CD4-positive, alpha-beta memory T cell (primary cell): ENCODE measurements around the gene ZER1. TPM values are rescaled to one million over a fixed set of nuclear protein-coding genes. Genes with fewer than 3 reads are reported as not detected.

Source experiments
- CTCF ChIA-PET: fragments of 350-600 bp; sonication (Branson Sonifier 250); formaldehyde crosslinking; loops from one replicate; lab custom pipeline; 2021; ENCODE audit warnings: inconsistent platforms; ENCODE audit not compliant: partially characterized antibody; lab: Charles Lee
- POLR2A ChIA-PET: fragments of 350-600 bp; sonication (Branson Sonifier 250); formaldehyde crosslinking; loops from one replicate; lab custom pipeline; 2021; ENCODE audit not compliant: partially characterized antibody; lab: Charles Lee
- DNase-seq, 5 donors: peaks; one replicate each; pipeline versions ENCODE4 v3.0.0 to v3.0.0-alpha.2; 2020 to 2022; ENCODE audit warnings: mixed read lengths in 1 of 5
- H3K27ac ChIP-seq: one replicate; pipeline ENCODE4 v1.7.0; 2013; ENCODE audit warnings: low read depth, low read length
- H3K27me3 ChIP-seq: 2 replicates; pipeline ENCODE4 v1.7.0; 2013; ENCODE audit warnings: mild to moderate bottlenecking, low read length, moderate library complexity; ENCODE audit not compliant: insufficient read depth
- H3K36me3 ChIP-seq: 2 replicates; pipeline ENCODE4 v1.7.0; 2013; ENCODE audit warnings: mild to moderate bottlenecking, low read length, moderate library complexity; ENCODE audit not compliant: insufficient read depth
- H3K4me1 ChIP-seq: 2 replicates; pipeline ENCODE4 v1.7.0; 2013; ENCODE audit warnings: mild to moderate bottlenecking, low read length, moderate library complexity; ENCODE audit not compliant: insufficient read depth
- H3K4me3 ChIP-seq, 2 donors: one replicate each; pipeline ENCODE4 v1.7.0; 2013; ENCODE audit warnings: low read length in 2 of 2, mild to moderate bottlenecking in 1 of 2
- H3K9me3 ChIP-seq, 2 donors: one replicate each; pipeline ENCODE4 v1.7.0; 2013; ENCODE audit warnings: low read length in 2 of 2, control low read depth in 1 of 2; ENCODE audit not compliant: control insufficient read depth in 1 of 2
- H3K27ac Mint-ChIP-seq, 7 donors: one replicate each; pipeline ENCODE4 v1.8.0; 2020 to 2021; ENCODE audit warnings: mixed read lengths in 7 of 7, mild to moderate bottlenecking in 6 of 7, inconsistent platforms in 3 of 7, moderate library complexity in 3 of 7
- H3K27me3 Mint-ChIP-seq, 2 donors: one replicate each; pipeline ENCODE4 v1.8.0; 2020 to 2021; ENCODE audit warnings: mixed read lengths in 2 of 2
- H3K36me3 Mint-ChIP-seq, 2 donors: one replicate each; pipeline ENCODE4 v1.8.0; 2020 to 2021; ENCODE audit warnings: mixed read lengths in 2 of 2, inconsistent platforms in 1 of 2, mild to moderate bottlenecking in 1 of 2
- H3K4me1 Mint-ChIP-seq, 4 donors: one replicate each; pipeline ENCODE4 v1.8.0; 2020 to 2021; ENCODE audit warnings: mixed read lengths in 4 of 4, mild to moderate bottlenecking in 1 of 4
- H3K4me3 Mint-ChIP-seq, 8 donors: one replicate each; pipeline ENCODE4 v1.8.0; 2020 to 2021; ENCODE audit warnings: mixed read lengths in 8 of 8, mild to moderate bottlenecking in 7 of 8, moderate library complexity in 6 of 8, inconsistent platforms in 3 of 8
- H3K9me3 Mint-ChIP-seq, 8 donors: one replicate each; pipeline ENCODE4 v1.8.0; 2020 to 2021; ENCODE audit warnings: mixed read lengths in 8 of 8, mild to moderate bottlenecking in 5 of 8, inconsistent platforms in 3 of 8, moderate library complexity in 1 of 8
- intact Hi-C: fragments of 100-400 bp; cut with micrococcal nuclease; formaldehyde crosslinking; loops from one replicate; pipeline ENCODE4 v1.15.1; 2023
- polyA plus RNA-seq, 2 donors: library from polyadenylated mRNA; unstranded; fragments of 300-500 nt; fragmentation: Illumina TruSeq; gene quantifications; one replicate each; pipeline ENCODE4 v1.2.3, GENCODE V29; 2021
- total RNA-seq, 2 experiments: library from RNA; stranded (reverse); gene quantifications; one replicate each; pipeline ENCODE4 v1.2.3, GENCODE V29; 2021

The ZER1 gene
- total and polyA plus RNA-seq, 4 experiments from 2014 or later, result 35.6 to 44.2 (median 39.5) TPM

DNA sequence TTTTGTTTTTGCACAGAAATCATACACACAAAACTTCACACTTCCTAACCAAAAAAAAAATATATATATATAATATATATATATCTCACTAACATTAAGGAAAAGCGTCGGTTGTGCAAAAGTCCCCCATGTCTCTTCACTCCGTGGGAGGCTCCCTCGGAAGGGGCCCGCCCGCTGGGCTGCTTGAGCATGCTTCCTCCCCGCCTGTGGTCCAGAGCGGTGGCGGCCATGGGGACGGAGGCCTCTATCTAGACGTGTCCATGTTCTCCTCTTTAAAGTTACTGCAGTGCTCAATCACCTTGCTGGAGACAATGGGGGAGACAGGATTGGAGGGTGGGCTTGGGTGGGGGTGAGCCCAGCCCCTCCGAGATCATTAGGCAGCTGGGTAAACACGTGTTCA, 40.6 kb downstream of the ZER1 start:
- ChIA-PET POLR2A (interaction anchor here (1.2 kb wide), 1 partner anchor 87 kb away, joined by 4 read pairs; the partner anchor contains the start of gene ENDOG), CTCF (no interaction called here)
- H3K9me3 Mint-ChIP-seq, result no peaks in the 10 kb centered on the region
- H3K4me3 ChIP-seq, result no peak overlapping the region
- H3K4me1 ChIP-seq, result no peaks in the 10 kb centered on the region
- no peak overlapping the region for H3K27ac ChIP-seq
- DNase-seq, result no peak
- H3K36me3 Mint-ChIP-seq, result peaks cover 9 to 30% of the 10 kb centered on the region in 2 donors
- no peaks in the 10 kb centered on the region for H3K27me3 ChIP-seq
- peaks cover 0 to 6% (median 2%) of the 10 kb centered on the region in 4 donors for H3K4me1 Mint-ChIP-seq
- peaks cover 18% of the 10 kb centered on the region for H3K36me3 ChIP-seq
- no peak overlapping the region for H3K27ac Mint-ChIP-seq
- no peaks in the 10 kb centered on the region for H3K27me3 Mint-ChIP-seq
- H3K4me3 Mint-ChIP-seq, result no peak overlapping the region
- intact Hi-C loops, result no loop called here
- no peaks in the 10 kb centered on the region for H3K9me3 ChIP-seq

DNA sequence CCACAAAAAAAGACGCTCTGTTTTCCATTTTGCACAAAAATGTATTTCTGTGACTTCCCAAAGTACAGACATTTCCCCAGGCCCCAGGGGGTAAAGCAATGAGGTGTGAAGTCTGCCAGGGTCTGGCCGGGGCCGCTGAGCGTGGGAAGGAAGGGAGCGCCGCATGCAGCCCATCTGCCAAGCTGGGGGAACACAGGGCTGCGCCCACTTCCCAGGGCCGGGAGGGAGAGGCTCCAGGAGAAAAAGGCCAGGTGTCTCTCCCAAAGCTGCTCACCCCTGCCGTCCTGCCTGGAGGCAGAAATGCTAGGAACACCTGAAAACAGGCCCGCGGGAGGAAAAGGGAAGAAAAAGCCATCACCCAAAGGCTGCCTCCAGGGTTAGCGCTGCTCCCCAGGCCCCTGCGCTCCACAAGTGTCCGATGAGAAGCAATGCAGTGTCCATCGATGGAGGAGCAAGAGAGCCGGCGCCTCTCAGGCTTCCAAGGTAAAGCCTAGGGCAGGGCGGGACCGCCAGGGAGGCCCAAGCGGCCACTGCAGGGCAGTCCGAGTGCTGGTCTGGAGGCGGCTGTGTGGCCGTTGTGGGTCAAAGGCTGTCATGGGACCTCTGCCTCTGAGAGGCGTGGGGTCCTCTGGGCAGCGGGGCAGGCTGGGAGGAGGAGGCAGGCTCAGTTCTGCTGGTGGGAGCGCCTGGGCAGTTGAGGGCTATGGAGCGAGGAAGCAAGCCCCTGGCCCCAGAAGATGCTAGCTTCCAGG, 41.8 kb downstream of the ZER1 start:
- H3K36me3 ChIP-seq, result peaks cover 14% of the 10 kb centered on the region
- H3K9me3 ChIP-seq, result no peaks in the 10 kb centered on the region
- ChIA-PET CTCF (no interaction called here), POLR2A (interaction anchor here (1.2 kb wide), 1 partner anchor 89 kb away, joined by 4 read pairs; the partner anchor contains the start of gene ENDOG)
- H3K27ac ChIP-seq, result no peak overlapping the region
- no peak overlapping the region for H3K4me3 ChIP-seq
- intact Hi-C loops, result loop anchor here (10.0 kb wide), 1 partner anchor 85 kb away; the partner anchor contains the start of gene ENDOG
- Mint-ChIP-seq H3K4me3 (no peak overlapping the region), H3K27me3 (no peaks in the 10 kb centered on the region), H3K4me1 (peaks cover 5 to 16% (median 9%) of the 10 kb centered on the region in 4 donors), H3K9me3 (peaks cover 0 to under 1% (median 0%) of the 10 kb centered on the region in 8 donors), H3K36me3 (peaks cover 9 to 24% of the 10 kb centered on the region in 2 donors), H3K27ac (peak overlapping the region in 1 of 7 donors; percentile 41)
- no peak for DNase-seq
- H3K4me1 ChIP-seq, result peaks cover 10% of the 10 kb centered on the region
- no peaks in the 10 kb centered on the region for H3K27me3 ChIP-seq

DNA sequence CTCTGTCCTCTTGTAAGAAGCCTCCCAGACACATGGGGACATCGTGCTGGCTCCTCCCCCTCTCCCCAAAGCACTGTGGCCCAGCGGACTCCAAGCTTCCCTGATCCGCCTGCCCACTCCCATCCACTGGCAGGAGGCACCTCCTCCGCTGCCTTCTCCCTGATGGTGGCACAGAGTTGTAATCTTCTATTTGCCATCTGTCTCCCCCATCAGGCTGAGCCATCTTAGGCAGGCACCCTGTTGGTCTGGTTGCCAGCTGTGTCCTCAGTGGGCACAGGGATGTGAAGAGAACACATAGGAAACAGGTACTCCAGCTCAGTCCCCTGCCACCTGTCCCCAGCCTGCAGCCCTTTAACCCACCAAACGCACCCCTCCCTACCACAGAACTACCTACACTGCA, 42.4 kb downstream of the ZER1 start:
- H3K27me3 ChIP-seq, result no peaks in the 10 kb centered on the region
- H3K36me3 ChIP-seq, result peaks cover 10% of the 10 kb centered on the region
- ChIA-PET POLR2A (no interaction called here), CTCF (no interaction called here)
- peaks cover 9 to 19% of the 10 kb centered on the region in 2 donors for H3K36me3 Mint-ChIP-seq
- H3K9me3 Mint-ChIP-seq, result peaks cover 0 to 2% (median 0%) of the 10 kb centered on the region in 8 donors
- no peak for DNase-seq
- no peak overlapping the region for H3K4me3 Mint-ChIP-seq
- peaks cover 10 to 23% (median 15%) of the 10 kb centered on the region in 4 donors for H3K4me1 Mint-ChIP-seq
- H3K9me3 ChIP-seq, result no peaks in the 10 kb centered on the region
- peak overlapping the region in 4 of 7 donors; percentile 9 to 59 (median 52) for H3K27ac Mint-ChIP-seq
- H3K27ac ChIP-seq, result no peak overlapping the region
- intact Hi-C loops, result loop anchor here (10.0 kb wide), 1 partner anchor 85 kb away; the partner anchor contains the start of gene ENDOG
- no peak overlapping the region for H3K4me3 ChIP-seq
- peaks cover 15% of the 10 kb centered on the region for H3K4me1 ChIP-seq
- H3K27me3 Mint-ChIP-seq, result no peaks in the 10 kb centered on the region

DNA sequence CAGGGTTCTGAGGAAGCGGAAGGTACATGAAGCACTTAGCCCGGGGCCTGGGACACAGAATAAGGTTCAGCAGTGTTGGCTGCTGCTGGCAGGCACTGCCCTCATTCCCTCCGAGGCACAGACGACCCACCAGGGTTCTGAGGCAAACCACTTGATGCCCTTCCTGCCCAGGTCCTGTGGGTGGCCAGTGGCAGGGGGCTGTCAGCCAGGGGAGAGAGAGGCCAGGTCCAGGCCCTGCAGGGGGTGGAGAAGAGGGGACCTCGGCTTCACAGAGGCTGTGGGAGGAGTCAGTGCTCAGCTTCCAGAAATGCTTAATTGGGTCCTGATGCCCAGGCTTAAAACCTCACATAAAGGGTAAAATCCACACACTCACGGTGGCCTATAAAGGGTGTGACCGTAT, 43.4 kb downstream of the ZER1 start:
- Histone ChIP-seq H3K9me3 (no peaks in the 10 kb centered on the region), H3K27me3 (no peaks in the 10 kb centered on the region), H3K36me3 (peaks cover 10% of the 10 kb centered on the region), H3K4me1 (peaks cover 20% of the 10 kb centered on the region), H3K27ac (no peak overlapping the region), H3K4me3 (no peak overlapping the region)
- Mint-ChIP-seq H3K9me3 (peaks cover 0 to 2% (median 0%) of the 10 kb centered on the region in 8 donors), H3K36me3 (peaks cover 8 to 18% of the 10 kb centered on the region in 2 donors), H3K4me3 (no peak overlapping the region), H3K4me1 (peaks cover 15 to 28% (median 23%) of the 10 kb centered on the region in 4 donors), H3K27ac (no peak overlapping the region), H3K27me3 (no peaks in the 10 kb centered on the region)
- intact Hi-C loops, result loop anchor here (10.0 kb wide), 1 partner anchor 87 kb away; the partner anchor contains the start of gene ENDOG
- POLR2A ChIA-PET, result no interaction called here
- no peak for DNase-seq
- CTCF ChIA-PET, result interaction anchor here (0.6 kb wide), 1 partner anchor 129 kb away, joined by 3 read pairs; no protein-coding TSS in a partner anchor

DNA sequence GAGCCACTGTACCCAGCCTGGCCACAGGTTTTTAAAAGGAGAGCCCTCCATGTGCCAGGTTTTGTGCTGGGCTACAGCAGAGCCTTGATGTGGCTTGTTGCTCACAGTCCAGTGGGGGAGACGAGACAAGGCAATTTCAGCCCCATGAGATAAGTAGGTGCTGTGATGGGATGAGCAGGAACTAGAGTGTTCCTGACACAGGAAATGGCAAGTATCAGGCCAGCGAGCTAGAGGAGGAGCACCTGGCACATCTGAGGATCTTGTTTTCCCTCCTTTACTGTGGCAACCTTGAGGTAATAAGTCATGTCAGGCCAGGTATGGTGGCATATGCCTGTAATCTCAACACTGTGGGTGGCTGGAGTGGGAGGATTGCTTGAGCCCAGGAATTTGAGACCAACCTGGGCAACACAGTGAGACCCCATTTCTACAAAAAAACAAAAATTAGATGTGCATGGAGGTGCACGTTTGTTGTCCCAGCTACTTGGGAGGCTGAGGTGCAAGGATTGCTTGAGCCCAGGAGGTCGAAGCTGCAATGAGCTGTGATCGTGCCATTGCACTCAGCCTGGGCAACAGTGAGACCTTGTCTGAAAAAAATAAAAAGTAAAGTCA, 44.0 kb downstream of the ZER1 start:
- no peaks in the 10 kb centered on the region for H3K9me3 ChIP-seq
- H3K4me1 ChIP-seq, result peaks cover 25% of the 10 kb centered on the region
- no peak overlapping the region for H3K27ac ChIP-seq
- H3K36me3 ChIP-seq, result peaks cover 7% of the 10 kb centered on the region
- no peak overlapping the region for H3K4me3 ChIP-seq
- peak overlapping the region in 3 of 7 donors; percentile 56 to 92 (median 92) for H3K27ac Mint-ChIP-seq
- no peak for DNase-seq
- H3K27me3 ChIP-seq, result no peaks in the 10 kb centered on the region
- peaks cover 2 to 13% of the 10 kb centered on the region in 2 donors for H3K36me3 Mint-ChIP-seq
- H3K9me3 Mint-ChIP-seq, result peaks cover 0 to 2% (median 0%) of the 10 kb centered on the region in 8 donors
- H3K4me3 Mint-ChIP-seq, result peak overlapping the region in 1 of 8 donors; percentile 14
- ChIA-PET CTCF (interaction anchor here (0.6 kb wide), 1 partner anchor 128 kb away, joined by 3 read pairs; no protein-coding TSS in a partner anchor), POLR2A (no interaction called here)
- H3K4me1 Mint-ChIP-seq, result peaks cover 20 to 33% (median 27%) of the 10 kb centered on the region in 4 donors
- intact Hi-C loops, result loop anchor here (10.0 kb wide), 1 partner anchor 87 kb away; the partner anchor contains the start of gene ENDOG
- no peaks in the 10 kb centered on the region for H3K27me3 Mint-ChIP-seq

DNA sequence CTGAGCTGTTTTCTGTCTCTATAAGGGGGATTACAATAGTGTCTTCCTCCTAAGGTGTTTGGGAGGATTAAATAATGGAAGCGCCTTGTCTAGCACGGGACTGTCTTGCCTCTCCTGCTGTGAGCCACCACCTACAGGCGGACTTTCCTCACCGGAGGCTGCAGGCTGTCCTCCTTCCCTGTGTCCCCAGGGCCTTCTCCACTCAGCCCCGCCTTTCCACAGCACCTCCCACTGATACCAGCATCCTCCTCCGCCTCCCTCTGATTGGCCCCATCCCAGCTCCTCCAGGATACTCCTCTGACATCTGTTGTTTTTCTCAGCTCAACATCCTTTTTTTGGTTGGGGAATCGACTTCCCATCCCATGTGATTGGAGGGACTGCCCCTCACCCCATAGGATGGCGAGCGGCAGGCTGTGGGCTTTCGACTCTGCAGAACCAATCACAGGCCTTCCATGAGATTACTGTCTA, 46.9 kb downstream of the ZER1 start:
- Mint-ChIP-seq H3K4me3 (peak overlapping the region; percentile 86 to 94 (median 92)), H3K4me1 (peaks cover 23 to 45% (median 32%) of the 10 kb centered on the region in 4 donors), H3K27me3 (no peaks in the 10 kb centered on the region), H3K27ac (peak overlapping the region; percentile 85 to 95 (median 93)), H3K9me3 (peaks cover 0 to 5% (median 0%) of the 10 kb centered on the region in 8 donors), H3K36me3 (peaks cover 0 to 17% of the 10 kb centered on the region in 2 donors)
- intact Hi-C loops, result loop anchor here (1.0 to 10.0 kb wide), 7 partner anchors 22 to 268 kb away; partner anchors contain the start of genes DYNC2I2, ENDOG, ODF2 and PKN3
- peaks cover 28% of the 10 kb centered on the region for H3K4me1 ChIP-seq
- peaks cover 4% of the 10 kb centered on the region for H3K36me3 ChIP-seq
- H3K27me3 ChIP-seq, result no peaks in the 10 kb centered on the region
- POLR2A ChIA-PET, result interaction anchor here (0.7 to 3.7 kb wide), 28 partner anchors 9 to 355 kb away, joined by 3 to 37 read pairs (median 5); partner anchors contain the start of genes DYNC2I2, ENDOG, KYAT1 and LRRC8A
- CTCF ChIA-PET, result interaction anchor here (0.9 to 1.7 kb wide), 5 partner anchors 10 to 362 kb away, joined by 3 to 4 read pairs (median 3); no protein-coding TSS in a partner anchor
- peak overlapping the region; percentile 89 to 95 for H3K4me3 ChIP-seq
- peak overlapping the region; percentile 70 for H3K27ac ChIP-seq
- DNase-seq, result peak in 2 of 5 donors; percentile 34 to 60
- no peaks in the 10 kb centered on the region for H3K9me3 ChIP-seq
